ENCODE results near the gene WNT3A. TPM values are rescaled to one million over a fixed set of nuclear protein-coding genes. Genes with fewer than 3 reads are reported as not detected.

WNT3A gene
- total RNA-seq, 1 experiment from 2014 or later, result 0.31 TPM

GRCh38 chr1:228101994-228102790 is 95.4 kb downstream of the WNT3A start:
- no peaks in the 10 kb centered on the region for H3K27me3 ChIP-seq (ENCODE audit: control insufficient read depth, insufficient read depth, low read length)
- peak; percentile 95 for DNase-seq
- peaks cover 23% of the 10 kb centered on the region for H3K36me3 ChIP-seq (replicated peaks; ENCODE audit: control insufficient read depth, insufficient read depth, low read length)
- H3K4me3 ChIP-seq (ENCODE audit: insufficient read depth, low read depth, low read length), result peak overlapping the region; percentile 95

GRCh38 chr1:228102791-228103620 is 96.2 kb downstream of the WNT3A start, which contains the start of gene C1orf35:
C1orf35 (minus strand) TSS chr1:228103325; CDS start chr1:228103227, 98 bp downstream.
- DNase-seq, result peak; percentile 100
- Histone ChIP-seq H3K36me3 (replicated peaks; ENCODE audit: control insufficient read depth, insufficient read depth, low read length) (peaks cover 20% of the 10 kb centered on the region), H3K27me3 (ENCODE audit: control insufficient read depth, insufficient read depth, low read length) (no peaks in the 10 kb centered on the region), H3K4me3 (ENCODE audit: insufficient read depth, low read depth, low read length) (peak within 1 kb of the TSS; percentile 95)

GRCh38 chr1:228104526-228105269 is 97.9 kb downstream of the WNT3A start:
- H3K27me3 ChIP-seq (ENCODE audit: control insufficient read depth, insufficient read depth, low read length), result peaks cover 2% of the 10 kb centered on the region
- peaks cover 12% of the 10 kb centered on the region for H3K36me3 ChIP-seq (replicated peaks; ENCODE audit: control insufficient read depth, insufficient read depth, low read length)
- DNase-seq, result peak; percentile 35
- no peak overlapping the region for H3K4me3 ChIP-seq (ENCODE audit: insufficient read depth, low read depth, low read length)

- Histone ChIP-seq H3K4me3 (ENCODE audit: insufficient read depth, low read depth, low read length) (no peak overlapping the region), H3K27me3 (ENCODE audit: control insufficient read depth, insufficient read depth, low read length) (peaks cover 7% of the 10 kb centered on the region), H3K36me3 (replicated peaks; ENCODE audit: control insufficient read depth, insufficient read depth, low read length) (peaks cover 11% of the 10 kb centered on the region)
- DNase-seq, result peak; percentile 36
Measured at GRCh38 chr1:228105270-228105995, 98.6 kb downstream of the WNT3A start.

- no peak for DNase-seq
- H3K4me3 ChIP-seq (ENCODE audit: insufficient read depth, low read depth, low read length), result no peak overlapping the region
- H3K36me3 ChIP-seq (replicated peaks; ENCODE audit: control insufficient read depth, insufficient read depth, low read length), result peaks cover 10% of the 10 kb centered on the region
- H3K27me3 ChIP-seq (ENCODE audit: control insufficient read depth, insufficient read depth, low read length), result peaks cover 9% of the 10 kb centered on the region
Measured at GRCh38 chr1:228105996-228106799, 99.4 kb downstream of the WNT3A start.

GRCh38 chr1:228106800-228107054 is 99.9 kb downstream of the WNT3A start:
- H3K4me3 ChIP-seq (ENCODE audit: insufficient read depth, low read depth, low read length), result no peak overlapping the region
- peaks cover 8% of the 10 kb centered on the region for H3K36me3 ChIP-seq (replicated peaks; ENCODE audit: control insufficient read depth, insufficient read depth, low read length)
- H3K27me3 ChIP-seq (ENCODE audit: control insufficient read depth, insufficient read depth, low read length), result peaks cover 9% of the 10 kb centered on the region
- DNase-seq, result peak; percentile 13

- DNase-seq, result peak; percentile 18
- no peak overlapping the region for H3K4me3 ChIP-seq (ENCODE audit: insufficient read depth, low read depth, low read length)
Measured at GRCh38 chr1:228107636-228108035, 100.8 kb downstream of the WNT3A start.

GRCh38 chr1:228108055-228108690 is 101.4 kb downstream of the WNT3A start:
- DNase-seq, result peak; percentile 18
- peak overlapping the region; percentile 94 for H3K4me3 ChIP-seq (ENCODE audit: insufficient read depth, low read depth, low read length)

More at GRCh38 chr1:228107636-228108035, 100.8 kb downstream of the WNT3A start:
- Histone ChIP-seq H3K27me3 (ENCODE audit: control insufficient read depth, insufficient read depth, low read length) (peaks cover 9% of the 10 kb centered on the region), H3K36me3 (replicated peaks; ENCODE audit: control insufficient read depth, insufficient read depth, low read length) (peaks cover 8% of the 10 kb centered on the region)

GRCh38 chr1:228108742-228109072 is 101.9 kb downstream of the WNT3A start:
- Histone ChIP-seq H3K36me3 (replicated peaks; ENCODE audit: control insufficient read depth, insufficient read depth, low read length) (peaks cover 8% of the 10 kb centered on the region), H3K4me3 (ENCODE audit: insufficient read depth, low read depth, low read length) (peak overlapping the region; percentile 94), H3K27me3 (ENCODE audit: control insufficient read depth, insufficient read depth, low read length) (peaks cover 9% of the 10 kb centered on the region)
- no peak for DNase-seq

More at GRCh38 chr1:228108055-228108690, 101.4 kb downstream of the WNT3A start:
- Histone ChIP-seq H3K27me3 (ENCODE audit: control insufficient read depth, insufficient read depth, low read length) (peaks cover 9% of the 10 kb centered on the region), H3K36me3 (replicated peaks; ENCODE audit: control insufficient read depth, insufficient read depth, low read length) (peaks cover 8% of the 10 kb centered on the region)

- Histone ChIP-seq H3K4me3 (ENCODE audit: insufficient read depth, low read depth, low read length) (peak within 1 kb of the TSS; percentile 94), H3K36me3 (replicated peaks; ENCODE audit: control insufficient read depth, insufficient read depth, low read length) (peaks cover 8% of the 10 kb centered on the region), H3K27me3 (ENCODE audit: control insufficient read depth, insufficient read depth, low read length) (peaks cover 9% of the 10 kb centered on the region)
- peak; percentile 99 for DNase-seq
Measured at GRCh38 chr1:228109073-228109961, 102.5 kb downstream of the WNT3A start, which contains the start of gene MRPL55. MRPL55 (minus strand) TSS chr1:228109299; CDS start chr1:228108260, 1,039 bp downstream.

- H3K36me3 ChIP-seq (replicated peaks; ENCODE audit: control insufficient read depth, insufficient read depth, low read length), result peaks cover 8% of the 10 kb centered on the region
- peaks cover 9% of the 10 kb centered on the region for H3K27me3 ChIP-seq (ENCODE audit: control insufficient read depth, insufficient read depth, low read length)
- no peak for DNase-seq
- H3K4me3 ChIP-seq (ENCODE audit: insufficient read depth, low read depth, low read length), result peak overlapping the region; percentile 94
Measured at GRCh38 chr1:228109962-228110488, 103.2 kb downstream of the WNT3A start.

GRCh38 chr1:228110556-228110955 is 103.8 kb downstream of the WNT3A start:
- H3K4me3 ChIP-seq (ENCODE audit: insufficient read depth, low read depth, low read length), result no peak overlapping the region
- DNase-seq, result no peak
- peaks cover 8% of the 10 kb centered on the region for H3K36me3 ChIP-seq (replicated peaks; ENCODE audit: control insufficient read depth, insufficient read depth, low read length)
- peaks cover 9% of the 10 kb centered on the region for H3K27me3 ChIP-seq (ENCODE audit: control insufficient read depth, insufficient read depth, low read length)
